SK-N-MC (cell line): ENCODE results near the gene AGAP9.
"Not testable (repeated sequence)": the region's sequence is repeated elsewhere in the genome, so short reads cannot be mapped to it uniquely, and the experiment has no call there.

Experiments used
- EZH2 ChIP-seq: fragments of 200-600 bp; sonication (generic); IDR thresholded peaks from one replicate; pipeline ENCODE4 v1.6.1; 2017; ENCODE audit warnings: antibody characterized with exemption
- FOXP2 ChIP-seq: optimal IDR thresholded peaks from 2 replicates; pipeline ENCODE3; 2011; ENCODE audit warnings: mild to moderate bottlenecking, moderate library complexity; ENCODE audit not compliant: insufficient read depth; ENCODE audit errors: extremely low read length, control extremely low read depth
- POLR2AphosphoS5 ChIP-seq: IDR thresholded peaks from 2 replicates; pipeline ENCODE4 v1.6.1; 2012; ENCODE audit warnings: mild to moderate bottlenecking, low read depth, low read length, borderline replicate concordance

DNA sequence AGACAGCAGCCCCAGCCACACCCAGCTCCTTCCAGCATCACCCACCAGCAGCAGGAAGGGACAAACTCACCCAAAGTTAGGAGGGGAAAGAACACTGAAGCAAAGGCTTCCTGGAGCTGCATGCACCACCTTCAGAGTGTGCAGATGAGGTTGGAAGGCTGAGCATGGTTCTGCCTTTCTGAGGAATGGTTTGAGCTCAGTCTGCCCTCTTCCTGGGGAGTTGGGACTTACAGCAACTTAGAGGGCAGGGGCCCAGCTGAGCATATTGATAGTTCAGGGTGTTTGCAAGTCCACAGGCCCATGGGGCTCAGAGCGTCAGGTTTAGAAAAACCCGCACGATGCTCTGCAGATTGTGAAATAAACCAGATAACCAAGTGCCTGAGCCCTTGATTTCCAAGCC lies 43.3 kb downstream of the AGAP9 start:
- TF ChIP-seq EZH2, POLR2AphosphoS5, FOXP2: not testable (repeated sequence)
